ENCODE measurements around the gene DNAH8.

DNA sequence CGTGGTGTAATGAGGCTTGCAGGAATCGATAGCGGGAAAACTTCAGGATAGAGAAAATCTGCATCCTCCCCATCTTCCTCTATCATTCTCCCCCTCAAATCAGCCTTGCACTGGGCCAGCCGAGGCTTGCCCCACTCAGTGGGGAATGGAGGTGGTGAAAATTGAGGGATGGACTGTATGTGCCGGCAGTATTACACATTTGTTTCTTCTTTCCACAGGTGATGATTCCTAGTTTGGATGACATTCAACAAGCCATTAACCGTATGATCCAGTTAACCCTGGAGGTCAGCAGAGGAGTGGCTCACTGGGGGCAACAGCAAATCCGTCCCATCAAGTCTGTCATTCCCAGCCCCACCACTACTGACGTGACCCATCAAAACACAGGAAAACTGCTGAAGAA is 100.1 kb downstream of the DNAH8 start:
- TF ChIP-seq, protein P1, sequence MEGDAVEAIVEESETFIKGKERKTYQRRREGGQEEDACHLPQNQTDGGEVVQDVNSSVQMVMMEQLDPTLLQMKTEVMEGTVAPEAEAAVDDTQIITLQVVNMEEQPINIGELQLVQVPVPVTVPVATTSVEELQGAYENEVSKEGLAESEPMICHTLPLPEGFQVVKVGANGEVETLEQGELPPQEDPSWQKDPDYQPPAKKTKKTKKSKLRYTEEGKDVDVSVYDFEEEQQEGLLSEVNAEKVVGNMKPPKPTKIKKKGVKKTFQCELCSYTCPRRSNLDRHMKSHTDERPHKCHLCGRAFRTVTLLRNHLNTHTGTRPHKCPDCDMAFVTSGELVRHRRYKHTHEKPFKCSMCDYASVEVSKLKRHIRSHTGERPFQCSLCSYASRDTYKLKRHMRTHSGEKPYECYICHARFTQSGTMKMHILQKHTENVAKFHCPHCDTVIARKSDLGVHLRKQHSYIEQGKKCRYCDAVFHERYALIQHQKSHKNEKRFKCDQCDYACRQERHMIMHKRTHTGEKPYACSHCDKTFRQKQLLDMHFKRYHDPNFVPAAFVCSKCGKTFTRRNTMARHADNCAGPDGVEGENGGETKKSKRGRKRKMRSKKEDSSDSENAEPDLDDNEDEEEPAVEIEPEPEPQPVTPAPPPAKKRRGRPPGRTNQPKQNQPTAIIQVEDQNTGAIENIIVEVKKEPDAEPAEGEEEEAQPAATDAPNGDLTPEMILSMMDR (conservative IDR thresholded peaks at IDR 0.05 in 1 of 2, IDR thresholded peaks at IDR 0.05 in 1 of 2; ENCODE audit: extremely low read depth in 1 of 2, insufficient read depth in 1 of 2, low read depth in 1 of 2, low read length in 2 of 2): no peak
- no peak for TF ChIP-seq EZH2 (IDR thresholded peaks at IDR 0.05; ENCODE audit: borderline replicate concordance, low read length)
